Neuronal stem cell (in vitro differentiated cells): ENCODE results near the gene TSPAN8.

Experiments used
- DNase-seq: peaks from one replicate; pipeline ENCODE4 v3.0.0-alpha.2; 2013; ENCODE audit warnings: low spot score
- H2AFZ ChIP-seq: one replicate; pipeline ENCODE4 v1.6.1; 2013; ENCODE audit warnings: mild to moderate bottlenecking, low read length, inconsistent platforms
- H2AK5ac ChIP-seq: 2 replicates; pipeline ENCODE4 v1.6.1; 2013; ENCODE audit warnings: low read depth, mild to moderate bottlenecking, inconsistent platforms, low read length, moderate library complexity, mixed read lengths
- H2BK120ac ChIP-seq: 2 replicates; pipeline ENCODE4 v1.6.1; 2013; ENCODE audit warnings: low read depth, mild to moderate bottlenecking, inconsistent platforms, low read length, moderate library complexity, mixed read lengths
- H2BK12ac ChIP-seq: one replicate; pipeline ENCODE4 v1.6.1; 2013; ENCODE audit warnings: low read length, inconsistent platforms
- H2BK15ac ChIP-seq: 2 replicates; pipeline ENCODE4 v1.6.1; 2013; ENCODE audit warnings: mild to moderate bottlenecking, low read length, inconsistent platforms, mixed read lengths
- H2BK5ac ChIP-seq: one replicate; pipeline ENCODE4 v1.6.1; 2013; ENCODE audit warnings: inconsistent platforms, mild to moderate bottlenecking, low read length, moderate library complexity
- H3K14ac ChIP-seq: one replicate; pipeline ENCODE4 v1.6.1; 2013; ENCODE audit warnings: low read length, inconsistent platforms
- H3K18ac ChIP-seq: 2 replicates; pipeline ENCODE4 v1.6.1; 2013; ENCODE audit warnings: low read length, inconsistent platforms
- H3K23ac ChIP-seq: 2 replicates; pipeline ENCODE4 v1.6.1; 2013; ENCODE audit warnings: low read depth, mild to moderate bottlenecking, mixed read lengths, low read length, inconsistent platforms; ENCODE audit not compliant: poor library complexity
- H3K27ac ChIP-seq: replicated peaks from 3 replicates; pipeline ENCODE4 v1.5.1; 2013; ENCODE audit warnings: low read length, inconsistent platforms
- H3K27me3 ChIP-seq, 3 experiments: 2 replicates each; pipeline ENCODE4 v1.6.1; 2013; ENCODE audit warnings: low read length in 3 of 3, mild to moderate bottlenecking in 2 of 3, inconsistent platforms in 1 of 3, low read depth in 1 of 3, mixed read lengths in 1 of 3, moderate library complexity in 1 of 3; ENCODE audit not compliant: control insufficient read depth in 3 of 3, insufficient read depth in 3 of 3
- H3K36me3 ChIP-seq, 2 donors: replicated peaks in 1 of 2; 2 replicates each; pipeline ENCODE4 v1.6.1; 2013; ENCODE audit warnings: low read length in 2 of 2; ENCODE audit not compliant: control insufficient read depth in 2 of 2, insufficient read depth in 2 of 2
- H3K4ac ChIP-seq: 2 replicates; pipeline ENCODE4 v1.6.1; 2013; ENCODE audit warnings: inconsistent platforms, mild to moderate bottlenecking, low read length, moderate library complexity
- H3K4me1 ChIP-seq, 2 donors: 1 replicate in 1 of 2; 2 replicates in 1 of 2; pipeline ENCODE4 v1.6.1; 2013; ENCODE audit warnings: low read length in 2 of 2, low read depth in 1 of 2; ENCODE audit not compliant: control insufficient read depth in 2 of 2, insufficient read depth in 1 of 2
- H3K4me2 ChIP-seq: one replicate; pipeline ENCODE4 v1.6.1; 2013; ENCODE audit warnings: mild to moderate bottlenecking, low read length, inconsistent platforms; ENCODE audit not compliant: insufficient read depth, poor library complexity, severe bottlenecking
- H3K4me3 ChIP-seq, 2 donors: 2 replicates each; pipeline ENCODE4 v1.5.1; 2013; ENCODE audit warnings: low read length in 2 of 2, mild to moderate bottlenecking in 2 of 2, inconsistent platforms in 1 of 2, moderate library complexity in 1 of 2
- H3K79me1 ChIP-seq: one replicate; pipeline ENCODE4 v1.6.1; 2013; ENCODE audit warnings: low read depth, mild to moderate bottlenecking, inconsistent platforms, low read length, moderate library complexity
- H3K9ac ChIP-seq: one replicate; pipeline ENCODE4 v1.6.1; 2013; ENCODE audit warnings: mild to moderate bottlenecking, low read depth, low read length, inconsistent platforms; ENCODE audit not compliant: poor library complexity
- H3K9me3 ChIP-seq, 2 donors: replicated peaks in 1 of 2; 2 replicates each; pipeline versions ENCODE3 to v1.6.1; 2013; ENCODE audit warnings: low read length in 2 of 2, mild to moderate bottlenecking in 2 of 2, inconsistent platforms in 1 of 2, low read depth in 1 of 2, mixed read lengths in 1 of 2, moderate library complexity in 1 of 2; ENCODE audit not compliant: control insufficient read depth in 2 of 2, insufficient read depth in 1 of 2
- H4K8ac ChIP-seq: one replicate; pipeline ENCODE4 v1.6.1; 2013; ENCODE audit warnings: low read depth, mild to moderate bottlenecking, inconsistent platforms, low read length, moderate library complexity
- H4K91ac ChIP-seq: one replicate; pipeline ENCODE4 v1.6.1; 2013; ENCODE audit warnings: low read length, low read depth, mild to moderate bottlenecking, inconsistent platforms; ENCODE audit not compliant: poor library complexity
- WGBS, 2 donors: extraction: QIAGEN DNeasy Blood & Tissue Kit; methylation state at CpG; one replicate each; pipeline ENCODE4 v1.1.7; 2013; ENCODE audit warnings: missing lambda C conversion rate in 2 of 2, mixed read lengths in 1 of 2; ENCODE audit not compliant: insufficient read length in 2 of 2, insufficient replicate concordance in 1 of 2; ENCODE audit errors: extremely low coverage in 2 of 2; 5-methylcytosine and 5-hydroxymethylcytosine counted together

Gene TSPAN8

DNA sequence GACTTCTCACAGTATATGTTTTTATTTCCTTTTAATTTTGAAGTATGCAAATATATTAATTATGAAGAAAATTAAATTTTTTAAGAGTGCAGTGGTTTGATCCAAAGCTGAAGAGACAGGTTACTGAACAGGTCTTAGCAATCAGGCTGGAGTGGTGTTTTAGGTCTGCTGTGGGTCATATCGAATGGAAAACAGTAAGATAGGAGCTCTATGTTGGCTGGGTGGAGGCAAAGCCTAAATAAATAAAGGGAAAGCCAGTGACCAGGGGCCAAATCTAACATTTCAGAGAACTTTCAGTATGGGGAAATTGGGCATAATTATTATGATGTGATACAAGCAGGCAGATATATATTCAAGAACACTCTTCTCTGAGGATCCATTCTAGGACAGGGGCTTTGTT, 12.7 kb upstream of the TSPAN8 start:
- no peak overlapping the region for H2BK5ac ChIP-seq
- H3K36me3 ChIP-seq: no peaks in the 10 kb centered on the region
- no peaks in the 10 kb centered on the region for H3K4me1 ChIP-seq
- no peak overlapping the region for H3K14ac ChIP-seq
- H2AK5ac ChIP-seq: no peak overlapping the region
- no peak overlapping the region for H3K4ac ChIP-seq
- H3K18ac ChIP-seq: no peak overlapping the region
- H4K91ac ChIP-seq: no peak overlapping the region
- H3K27ac ChIP-seq: no peak overlapping the region
- H3K4me2 ChIP-seq: no peak overlapping the region
- H2BK120ac ChIP-seq: no peak overlapping the region
- no peak overlapping the region for H2AFZ ChIP-seq
- H2BK15ac ChIP-seq: no peak overlapping the region
- no peaks in the 10 kb centered on the region for H3K79me1 ChIP-seq
- DNase-seq: no peak
- H3K27me3 ChIP-seq: no peaks in the 10 kb centered on the region
- H3K9ac ChIP-seq: no peak overlapping the region
- no peak overlapping the region for H4K8ac ChIP-seq
- H3K4me3 ChIP-seq: no peak overlapping the region
- no peak overlapping the region for H2BK12ac ChIP-seq
- no peaks in the 10 kb centered on the region for H3K9me3 ChIP-seq
- WGBS, 2 donors: no CpG with 5 or more reads among the region's 1 CpG
- H3K23ac ChIP-seq: no peak overlapping the region

DNA sequence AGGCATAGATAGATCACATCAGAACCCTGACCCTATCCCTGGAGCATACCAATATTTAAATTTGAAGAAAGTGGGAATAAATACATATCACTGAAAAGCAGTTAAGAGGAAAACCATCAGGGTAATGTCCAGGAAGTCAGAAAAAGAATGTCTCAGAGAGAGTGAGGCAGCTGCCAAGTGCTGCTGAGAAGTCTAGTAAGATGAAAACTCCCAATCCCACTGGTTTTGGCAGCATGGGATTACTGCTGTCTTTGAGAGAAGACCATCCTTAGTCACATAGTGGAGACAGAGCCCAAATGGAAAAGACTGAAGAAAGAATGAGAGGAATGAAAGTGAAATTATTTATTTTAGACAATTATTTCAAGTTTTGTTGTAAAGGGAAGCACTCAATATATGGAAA, 11.5 kb upstream of the TSPAN8 start:
- Histone ChIP-seq H3K4me1 (no peaks in the 10 kb centered on the region), H2BK5ac (no peak overlapping the region), H3K14ac (no peak overlapping the region), H3K27ac (no peak overlapping the region), H3K27me3 (no peaks in the 10 kb centered on the region), H2BK12ac (no peak overlapping the region), H3K4me3 (no peak overlapping the region), H3K9ac (no peak overlapping the region), H4K8ac (no peak overlapping the region), H2AFZ (no peak overlapping the region), H3K9me3 (no peaks in the 10 kb centered on the region), H2BK15ac (no peak overlapping the region), H2AK5ac (no peak overlapping the region), H3K23ac (no peak overlapping the region), H4K91ac (no peak overlapping the region), H3K79me1 (no peaks in the 10 kb centered on the region), H3K36me3 (no peaks in the 10 kb centered on the region), H3K4ac (no peak overlapping the region), H3K18ac (no peak overlapping the region), H3K4me2 (no peak overlapping the region), H2BK120ac (no peak overlapping the region)
- no peak for DNase-seq

DNA sequence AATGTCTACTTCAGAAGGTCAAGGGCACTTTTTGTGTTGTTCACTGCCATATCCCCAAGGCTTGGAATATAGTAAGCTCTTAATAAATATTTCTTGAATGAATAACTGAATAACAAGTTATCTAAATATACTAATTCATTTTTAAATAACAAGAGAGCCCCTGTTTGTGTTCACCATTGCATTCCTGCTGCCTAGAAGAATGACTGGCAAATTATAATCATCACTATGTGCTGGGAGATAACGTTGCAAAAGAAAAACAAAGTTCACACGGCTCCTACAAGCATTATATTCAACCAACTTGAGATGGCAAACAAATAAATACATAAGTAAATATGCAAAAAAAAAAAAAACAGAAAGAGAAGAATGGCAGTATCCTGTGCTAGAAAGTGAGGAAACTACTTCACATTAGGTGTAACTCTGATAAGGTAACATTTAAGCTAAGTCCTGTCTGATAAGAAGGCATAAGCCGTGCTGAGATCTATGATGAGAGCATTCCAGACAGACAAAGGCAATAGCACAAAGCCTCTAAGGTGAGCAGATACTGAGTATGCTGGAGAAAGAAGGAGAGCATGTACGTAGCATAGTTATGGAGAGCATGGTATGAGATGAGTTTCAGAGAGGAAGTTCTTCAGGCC, 9.2 kb upstream of the TSPAN8 start:
- Histone ChIP-seq H4K91ac (no peak overlapping the region), H3K27me3 (no peaks in the 10 kb centered on the region), H3K79me1 (no peaks in the 10 kb centered on the region), H2BK12ac (no peak overlapping the region), H3K4me3 (no peak overlapping the region), H3K9ac (no peak overlapping the region), H2AK5ac (no peak overlapping the region), H3K9me3 (no peaks in the 10 kb centered on the region), H2AFZ (no peak overlapping the region), H2BK120ac (no peak overlapping the region), H3K23ac (no peak overlapping the region), H3K4ac (no peak overlapping the region), H3K36me3 (no peaks in the 10 kb centered on the region), H4K8ac (no peak overlapping the region), H2BK5ac (no peak overlapping the region), H3K18ac (no peak overlapping the region), H3K4me2 (no peak overlapping the region), H3K27ac (no peak overlapping the region), H3K14ac (no peak overlapping the region), H3K4me1 (no peaks in the 10 kb centered on the region), H2BK15ac (no peak overlapping the region)
- no peak for DNase-seq
- no CpG with 5 or more reads among the region's 4 CpGs for WGBS, 2 donors

DNA sequence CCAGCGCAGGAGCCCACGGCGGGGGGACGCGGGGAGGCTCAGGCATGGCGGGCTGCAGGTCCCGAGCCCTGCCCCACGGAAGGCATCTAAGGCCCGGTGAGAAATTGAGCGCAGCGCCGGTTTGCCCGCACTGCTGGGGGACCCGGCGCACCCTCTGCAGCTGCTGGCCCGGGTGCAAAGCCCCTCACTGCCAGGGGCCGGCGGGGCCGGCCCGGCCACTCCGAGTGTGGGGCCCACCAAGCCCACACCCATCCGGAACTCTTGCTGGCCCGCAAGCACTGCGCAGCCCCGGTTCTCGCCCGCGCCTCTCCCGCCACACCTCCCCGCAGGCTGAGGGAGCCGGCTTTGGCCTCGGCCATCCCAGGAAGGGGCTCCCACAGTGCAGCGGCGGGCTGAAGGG, 8.5 kb upstream of the TSPAN8 start:
- no peaks in the 10 kb centered on the region for H3K27me3 ChIP-seq
- no peak overlapping the region for H3K23ac ChIP-seq
- no peak overlapping the region for H2BK15ac ChIP-seq
- H4K91ac ChIP-seq: no peak overlapping the region
- no peak overlapping the region for H3K4ac ChIP-seq
- H3K9ac ChIP-seq: no peak overlapping the region
- H3K14ac ChIP-seq: no peak overlapping the region
- H3K4me1 ChIP-seq: no peaks in the 10 kb centered on the region
- no peak overlapping the region for H2AK5ac ChIP-seq
- H3K36me3 ChIP-seq: no peaks in the 10 kb centered on the region
- H3K9me3 ChIP-seq: no peaks in the 10 kb centered on the region
- no peak overlapping the region for H2AFZ ChIP-seq
- no peak overlapping the region for H2BK12ac ChIP-seq
- DNase-seq: no peak
- no peak overlapping the region for H3K4me2 ChIP-seq
- H3K18ac ChIP-seq: no peak overlapping the region
- no peak overlapping the region for H2BK120ac ChIP-seq
- H3K4me3 ChIP-seq: no peak overlapping the region
- no peak overlapping the region for H3K27ac ChIP-seq
- H2BK5ac ChIP-seq: no peak overlapping the region
- WGBS, 2 donors: no CpG with 5 or more reads among the region's 34 CpGs
- H3K79me1 ChIP-seq: no peaks in the 10 kb centered on the region
- H4K8ac ChIP-seq: no peak overlapping the region
